Natural killer cell (primary cell): ENCODE measurements around the gene KLF16. TPM values are rescaled to one million over a fixed set of nuclear protein-coding genes. Genes with fewer than 3 reads are reported as not detected.
A peak's percentile ranks its signal among the peaks of the same experiment; 100 is the strongest.

Experiments used
- ATAC-seq, 3 donors: fragments of 150-1000 bp in 2 of 3; fragments of 200-7000 bp in 1 of 3; cut with Tn5 transposase; 1 replicate in 1 of 3; 2 replicates in 2 of 3; pipeline ENCODE4 v1.10.0; 2021; ENCODE audit warnings: mild to moderate bottlenecking in 2 of 3, moderate library complexity in 2 of 3
- DNase-seq, 2 donors: peaks; one replicate each; pipeline versions ENCODE4 v3.0.0 to v3.0.0-alpha.2; 2013 to 2021; ENCODE audit warnings: mixed read lengths in 1 of 2
- H3K27ac ChIP-seq: one replicate; pipeline ENCODE4 v1.5.1; 2013; ENCODE audit warnings: mild to moderate bottlenecking, low read length
- H3K27me3 ChIP-seq: one replicate; pipeline ENCODE4 v1.6.1; 2013; ENCODE audit warnings: low read length; ENCODE audit not compliant: control insufficient read depth, insufficient read depth
- H3K36me3 ChIP-seq: one replicate; pipeline ENCODE4 v1.6.1; 2013; ENCODE audit warnings: low read length; ENCODE audit not compliant: control insufficient read depth, insufficient read depth
- H3K4me1 ChIP-seq: one replicate; pipeline ENCODE4 v1.6.1; 2013; ENCODE audit warnings: low read length; ENCODE audit not compliant: control insufficient read depth, insufficient read depth
- H3K4me3 ChIP-seq: one replicate; pipeline ENCODE4 v1.5.1; 2013; ENCODE audit warnings: low read length
- H3K9me3 ChIP-seq: one replicate; pipeline ENCODE4 v1.6.1; 2013; ENCODE audit warnings: low read length; ENCODE audit not compliant: control insufficient read depth, insufficient read depth
- H3K27ac Mint-ChIP-seq, 2 donors: one replicate each; pipeline ENCODE4 v1.8.0; 2022; ENCODE audit warnings: mild to moderate bottlenecking in 2 of 2, mixed read lengths in 2 of 2, moderate library complexity in 1 of 2
- H3K27me3 Mint-ChIP-seq, 2 donors: one replicate each; pipeline ENCODE4 v1.8.0; 2022; ENCODE audit warnings: low read depth in 2 of 2, mixed read lengths in 2 of 2
- H3K36me3 Mint-ChIP-seq: one replicate; pipeline ENCODE4 v1.8.0; 2022; ENCODE audit warnings: mixed read lengths
- H3K4me1 Mint-ChIP-seq, 2 donors: one replicate each; pipeline ENCODE4 v1.8.0; 2022; ENCODE audit warnings: mixed read lengths in 2 of 2
- H3K4me3 Mint-ChIP-seq: one replicate; pipeline ENCODE4 v1.8.0; 2022; ENCODE audit warnings: mild to moderate bottlenecking, moderate library complexity, mixed read lengths
- H3K9me3 Mint-ChIP-seq, 2 donors: one replicate each; pipeline ENCODE4 v1.8.0; 2022; ENCODE audit warnings: mixed read lengths in 2 of 2
- CTCF ChIP-seq: fragments of 200-600 bp; IDR thresholded peaks from one replicate; pipeline ENCODE4 v1.8.0; 2022; ENCODE audit warnings: antibody characterized with exemption
- WGBS: methylation state at CpG from one replicate; pipeline ENCODE4 v1.1.7; 2013; ENCODE audit warnings: missing lambda C conversion rate; ENCODE audit not compliant: insufficient coverage; 5-methylcytosine and 5-hydroxymethylcytosine counted together
- intact Hi-C: fragments of 100-400 bp; cut with micrococcal nuclease; formaldehyde crosslinking; loops from one replicate; pipeline ENCODE4 v1.14.2; 2022
- total RNA-seq, 4 donors: library from RNA; stranded (reverse); fragments of 120-200 nt in 1 of 4; gene quantifications; one replicate each; pipeline versions ENCODE4 v1.2.3 to v1.2.4, GENCODE V29; 2013 to 2022

Gene KLF16
- total RNA-seq, 3 donors from 2014 or later (not counting 1 experiment from before 2014, with no cell fraction given): 29.1 to 38.4 (median 34.8) TPM

- H3K36me3 ChIP-seq: no peaks in the 10 kb centered on the region
- no peaks in the 10 kb centered on the region for H3K27me3 ChIP-seq
- Mint-ChIP-seq H3K9me3 (no peaks in the 10 kb centered on the region), H3K4me1 (peaks cover 28 to 55% of the 10 kb centered on the region in 2 donors), H3K27ac (peak within 1 kb of the TSS; percentile 89 to 90), H3K4me3 (peak within 1 kb of the TSS; percentile 93), H3K36me3 (no peaks in the 10 kb centered on the region), H3K27me3 (no peaks in the 10 kb centered on the region)
- TF ChIP-seq CTCF: peak; percentile 98
- peak within 1 kb of the TSS; percentile 82 for H3K4me3 ChIP-seq
- DNase-seq (peak; percentile 98), ATAC-seq (peak; percentile 76 to 94 (median 81))
- H3K27ac ChIP-seq: peak within 1 kb of the TSS; percentile 97
- H3K4me1 ChIP-seq: peaks cover 77% of the 10 kb centered on the region
- H3K9me3 ChIP-seq: no peaks in the 10 kb centered on the region
- 3% methylated on average over 60 of the region's 60 CpGs for WGBS
- intact Hi-C loops: no loop called here
Observed at GRCh38 chr19:1848399-1849131, 14.8 kb downstream of the KLF16 start, which contains the start of gene REXO1. Gene REXO1 (minus strand): TSS chr19:1848483. CDS start chr19:1848358, 125 bp downstream.

GRCh38 chr19:1847684-1848398 is 15.5 kb downstream of the KLF16 start:
- H3K36me3 Mint-ChIP-seq: no peaks in the 10 kb centered on the region
- ATAC-seq (peak; percentile 16 to 22 (median 19)), DNase-seq (peak; percentile 35 to 46)
- no peaks in the 10 kb centered on the region for H3K27me3 Mint-ChIP-seq
- under 1% methylated on average over 72 of the region's 72 CpGs for WGBS
- no peaks in the 10 kb centered on the region for H3K9me3 Mint-ChIP-seq
- H3K27me3 ChIP-seq: no peaks in the 10 kb centered on the region
- TF ChIP-seq CTCF: no peak
- peak overlapping the region; percentile 89 to 90 for H3K27ac Mint-ChIP-seq
- H3K27ac ChIP-seq: peak overlapping the region; percentile 97
- H3K4me3 ChIP-seq: peak overlapping the region; percentile 82
- H3K4me1 Mint-ChIP-seq: peaks cover 23 to 52% of the 10 kb centered on the region in 2 donors
- H3K36me3 ChIP-seq: no peaks in the 10 kb centered on the region
- peaks cover 71% of the 10 kb centered on the region for H3K4me1 ChIP-seq
- intact Hi-C loops: no loop called here
- peak overlapping the region; percentile 93 for H3K4me3 Mint-ChIP-seq
- H3K9me3 ChIP-seq: no peaks in the 10 kb centered on the region

- no peak for TF ChIP-seq CTCF
- no peaks in the 10 kb centered on the region for H3K9me3 ChIP-seq
- 11% methylated on average over 12 of the region's 12 CpGs for WGBS
Observed at GRCh38 chr19:1847348-1847683, 16.1 kb downstream of the KLF16 start.

More at GRCh38 chr19:1847348-1847683, 16.1 kb downstream of the KLF16 start:
- H3K9me3 Mint-ChIP-seq: no peaks in the 10 kb centered on the region
- no peaks in the 10 kb centered on the region for H3K36me3 Mint-ChIP-seq
- peaks cover 29 to 57% of the 10 kb centered on the region in 2 donors for H3K4me1 Mint-ChIP-seq
- Histone ChIP-seq H3K36me3 (no peaks in the 10 kb centered on the region), H3K4me1 (peaks cover 71% of the 10 kb centered on the region), H3K27ac (no peak overlapping the region), H3K4me3 (peak overlapping the region; percentile 82), H3K27me3 (no peaks in the 10 kb centered on the region)
- peak overlapping the region; percentile 89 to 90 for H3K27ac Mint-ChIP-seq
- no peak for ATAC-seq
- H3K4me3 Mint-ChIP-seq: peak overlapping the region; percentile 93
- DNase-seq: no peak
- no peaks in the 10 kb centered on the region for H3K27me3 Mint-ChIP-seq
- intact Hi-C loops: no loop called here
